Gastroesophageal sphincter (tissue), 3 donors: ENCODE data around the gene IL3.

ENCODE experiments used
- EP300 ChIP-seq: sonication (generic); formaldehyde crosslinking; IDR thresholded peaks from one replicate; pipeline ENCODE4 v1.6.1; 2017; ENCODE audit warnings: antibody characterized with exemption, mild to moderate bottlenecking
- POLR2A ChIP-seq, 2 donors: fragments of 450-650 bp; IDR thresholded peaks; one replicate each; pipeline ENCODE4 v1.6.1; 2017; ENCODE audit warnings: antibody characterized with exemption in 2 of 2, mild to moderate bottlenecking in 2 of 2, moderate library complexity in 1 of 2
- TF ChIP-seq, protein P1 (sequence below), 4 experiments: fragments of 200-600 bp in 2 of 4; fragments of 450-650 bp in 2 of 4; sonication (generic) in 1 of 4; IDR thresholded peaks; one replicate each; pipeline ENCODE4 v1.5.1; 2017 to 2019; ENCODE audit warnings: antibody characterized with exemption in 4 of 4, mild to moderate bottlenecking in 2 of 4, moderate library complexity in 2 of 4

DNA sequence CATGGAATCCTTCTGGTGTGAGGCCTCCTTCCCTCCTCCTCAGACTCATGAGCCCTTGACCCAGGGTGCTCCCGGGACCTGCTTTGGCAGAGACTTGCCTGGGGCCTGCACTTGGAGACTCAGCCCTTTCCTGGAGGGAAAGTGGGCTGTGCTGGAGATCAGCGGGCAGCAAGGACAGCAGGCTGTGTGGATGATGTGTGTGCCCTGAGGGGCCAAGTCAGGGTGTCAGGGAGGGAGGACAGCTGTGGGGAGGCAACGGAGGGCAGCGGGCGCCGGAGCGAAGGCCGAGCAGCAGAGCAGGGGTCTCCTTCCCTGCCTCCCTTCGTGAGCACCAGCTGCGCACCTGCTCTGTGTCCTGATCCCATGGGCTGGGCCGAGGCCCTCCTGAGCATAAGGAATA lies 7.0 kb downstream of the IL3 start:
- TF ChIP-seq POLR2A (IDR thresholded peaks at IDR 0.05) (no peak), EP300 (no peak)
- TF ChIP-seq, protein P1, sequence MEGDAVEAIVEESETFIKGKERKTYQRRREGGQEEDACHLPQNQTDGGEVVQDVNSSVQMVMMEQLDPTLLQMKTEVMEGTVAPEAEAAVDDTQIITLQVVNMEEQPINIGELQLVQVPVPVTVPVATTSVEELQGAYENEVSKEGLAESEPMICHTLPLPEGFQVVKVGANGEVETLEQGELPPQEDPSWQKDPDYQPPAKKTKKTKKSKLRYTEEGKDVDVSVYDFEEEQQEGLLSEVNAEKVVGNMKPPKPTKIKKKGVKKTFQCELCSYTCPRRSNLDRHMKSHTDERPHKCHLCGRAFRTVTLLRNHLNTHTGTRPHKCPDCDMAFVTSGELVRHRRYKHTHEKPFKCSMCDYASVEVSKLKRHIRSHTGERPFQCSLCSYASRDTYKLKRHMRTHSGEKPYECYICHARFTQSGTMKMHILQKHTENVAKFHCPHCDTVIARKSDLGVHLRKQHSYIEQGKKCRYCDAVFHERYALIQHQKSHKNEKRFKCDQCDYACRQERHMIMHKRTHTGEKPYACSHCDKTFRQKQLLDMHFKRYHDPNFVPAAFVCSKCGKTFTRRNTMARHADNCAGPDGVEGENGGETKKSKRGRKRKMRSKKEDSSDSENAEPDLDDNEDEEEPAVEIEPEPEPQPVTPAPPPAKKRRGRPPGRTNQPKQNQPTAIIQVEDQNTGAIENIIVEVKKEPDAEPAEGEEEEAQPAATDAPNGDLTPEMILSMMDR (IDR thresholded peaks at IDR 0.05), result no peak
